ENCODE data around the gene MOB3A. TPM values are rescaled to one million over a fixed set of nuclear protein-coding genes. Genes with fewer than 3 reads are reported as not detected.
"Not testable (repeated sequence)": the region's sequence is repeated elsewhere in the genome, so short reads cannot be mapped to it uniquely, and the experiment has no call there.

The MOB3A gene
- total RNA-seq, 1 donor from 2014 or later = 6.0 TPM

- no peak overlapping the region for H2AFZ ChIP-seq (replicated peaks)
- no peaks in the 10 kb centered on the region for H3K9me3 ChIP-seq (ENCODE audit: low read depth)
- H3K4me3 ChIP-seq = no peak overlapping the region
- H3K9ac ChIP-seq = no peak overlapping the region
- H3K27ac Mint-ChIP-seq = no peak overlapping the region
- DNase-seq (ENCODE audit: low spot score) = no peak
- H3K36me3 Mint-ChIP-seq = peaks cover 3% of the 10 kb centered on the region
- no peak overlapping the region for H3K4me3 Mint-ChIP-seq
- H3F3A ChIP-seq (ENCODE audit: low read depth) = no peaks in the 10 kb centered on the region
- H3K27ac ChIP-seq = no peak overlapping the region
- peaks cover 49% of the 10 kb centered on the region for H4K20me1 ChIP-seq (ENCODE audit: low read depth)
- H3K27me3 Mint-ChIP-seq (ENCODE audit: insufficient read depth, low read depth) = no peaks in the 10 kb centered on the region
- no peak for TF ChIP-seq EZH2phosphoT487 (IDR thresholded peaks at IDR 0.05)
- no peak for TF ChIP-seq CTCF (IDR thresholded peaks at IDR 0.05)
- no peak for TF ChIP-seq EZH2 (IDR thresholded peaks at IDR 0.05)
- H3K4me2 ChIP-seq = no peak overlapping the region
- peaks cover 25% of the 10 kb centered on the region for H3K79me2 ChIP-seq (ENCODE audit: low read depth)
- no peaks in the 10 kb centered on the region for H3K36me3 ChIP-seq
- no peaks in the 10 kb centered on the region for H3K27me3 ChIP-seq
- H3K4me1 Mint-ChIP-seq = no peaks in the 10 kb centered on the region
- H3K4me1 ChIP-seq = no peaks in the 10 kb centered on the region
- no peaks in the 10 kb centered on the region for H3K9me3 Mint-ChIP-seq
These were observed 33.4 kb upstream of the MOB3A start for GRCh38 chr19:2129486-2129885.

GRCh38 chr19:2129022-2129421 lies 32.9 kb upstream of the MOB3A start:
- TF ChIP-seq CTCF (IDR thresholded peaks at IDR 0.05) (no peak), EZH2 (IDR thresholded peaks at IDR 0.05) (no peak), EZH2phosphoT487 (IDR thresholded peaks at IDR 0.05) (no peak)
- H3F3A ChIP-seq (ENCODE audit: low read depth) = peaks cover 4% of the 10 kb centered on the region
- H3K36me3 ChIP-seq = no peaks in the 10 kb centered on the region
- no peak overlapping the region for H2AFZ ChIP-seq (replicated peaks)
- H3K9me3 Mint-ChIP-seq = no peaks in the 10 kb centered on the region
- H3K27me3 Mint-ChIP-seq (ENCODE audit: insufficient read depth, low read depth) = no peaks in the 10 kb centered on the region
- no peak overlapping the region for H3K9ac ChIP-seq
- H3K79me2 ChIP-seq (ENCODE audit: low read depth) = peaks cover 21% of the 10 kb centered on the region
- H3K27ac Mint-ChIP-seq = no peak overlapping the region
- H3K4me1 Mint-ChIP-seq = no peaks in the 10 kb centered on the region
- H3K4me3 Mint-ChIP-seq = no peak overlapping the region
- no peaks in the 10 kb centered on the region for H3K9me3 ChIP-seq (ENCODE audit: low read depth)
- H3K4me3 ChIP-seq = no peak overlapping the region
- peaks cover 3% of the 10 kb centered on the region for H3K36me3 Mint-ChIP-seq
- no peaks in the 10 kb centered on the region for H3K4me1 ChIP-seq
- no peak for DNase-seq (ENCODE audit: low spot score)
- no peak overlapping the region for H3K4me2 ChIP-seq
- H3K27me3 ChIP-seq = no peaks in the 10 kb centered on the region
- no peak overlapping the region for H3K27ac ChIP-seq
- H4K20me1 ChIP-seq (ENCODE audit: low read depth) = peaks cover 52% of the 10 kb centered on the region

GRCh38 chr19:2128252-2128651 lies 32.1 kb upstream of the MOB3A start:
- H3K9ac ChIP-seq; DNase-seq (ENCODE audit: low spot score); H3K27me3 ChIP-seq; H2AFZ ChIP-seq (replicated peaks); H3K4me2 ChIP-seq; H3K4me3 ChIP-seq; H3K9me3 Mint-ChIP-seq; H3K36me3 ChIP-seq; H3K27ac ChIP-seq; H3K4me3 Mint-ChIP-seq; H3K9me3 ChIP-seq (ENCODE audit: low read depth); H3K27ac Mint-ChIP-seq; H3K27me3 Mint-ChIP-seq (ENCODE audit: insufficient read depth, low read depth); H3K36me3 Mint-ChIP-seq; H3K4me1 Mint-ChIP-seq; H3F3A ChIP-seq (ENCODE audit: low read depth); H3K4me1 ChIP-seq: not testable (repeated sequence)
- H4K20me1 ChIP-seq (ENCODE audit: low read depth) = peaks cover 57% of the 10 kb centered on the region
- H3K79me2 ChIP-seq (ENCODE audit: low read depth) = peaks cover 17% of the 10 kb centered on the region

- Histone ChIP-seq H3K27ac (no peak overlapping the region), H3K4me1 (no peaks in the 10 kb centered on the region), H3K4me2 (no peak overlapping the region), H4K20me1 (ENCODE audit: low read depth) (peaks cover 62% of the 10 kb centered on the region), H3K9ac (no peak overlapping the region), H3K79me2 (ENCODE audit: low read depth) (peaks cover 17% of the 10 kb centered on the region), H3K4me3 (no peak overlapping the region), H3K27me3 (no peaks in the 10 kb centered on the region), H2AFZ (replicated peaks) (no peak overlapping the region), H3K36me3 (no peaks in the 10 kb centered on the region), H3F3A (ENCODE audit: low read depth) (peaks cover 4% of the 10 kb centered on the region), H3K9me3 (ENCODE audit: low read depth) (no peaks in the 10 kb centered on the region)
- no peak for TF ChIP-seq EZH2phosphoT487 (IDR thresholded peaks at IDR 0.05)
- TF ChIP-seq CTCF (IDR thresholded peaks at IDR 0.05) = no peak
- no peak for TF ChIP-seq EZH2 (IDR thresholded peaks at IDR 0.05)
- DNase-seq (ENCODE audit: low spot score) = no peak
- H3K27ac Mint-ChIP-seq = no peak overlapping the region
- H3K27me3 Mint-ChIP-seq (ENCODE audit: insufficient read depth, low read depth) = no peaks in the 10 kb centered on the region
- no peaks in the 10 kb centered on the region for H3K9me3 Mint-ChIP-seq
- H3K4me1 Mint-ChIP-seq = no peaks in the 10 kb centered on the region
- H3K4me3 Mint-ChIP-seq = no peak overlapping the region
- no peaks in the 10 kb centered on the region for H3K36me3 Mint-ChIP-seq
These were observed 31.6 kb upstream of the MOB3A start for GRCh38 chr19:2127758-2128157.

Data from neural progenitor cell (in vitro differentiated cells).